Sigmoid colon (tissue), 7 donors: ENCODE results near the gene RAP1GAP. TPM values are rescaled to one million over a fixed set of nuclear protein-coding genes. Genes with fewer than 3 reads are reported as not detected.
"Not testable (repeated sequence)": the region's sequence is repeated elsewhere in the genome, so short reads cannot be mapped to it uniquely, and the experiment has no call there.

Source experiments
- DNase-seq: peaks from one replicate; pipeline ENCODE4 v3.0.0-alpha.2; 2019
- H3K27ac ChIP-seq, 4 donors: fragments of 200-600 bp; sonication (generic); one replicate each; pipeline ENCODE4 v1.5.1; 2016 to 2019; ENCODE audit warnings: mild to moderate bottlenecking in 1 of 4
- H3K27me3 ChIP-seq, 3 donors: fragments of 200-600 bp; sonication (generic); one replicate each; pipeline ENCODE4 v1.5.1; 2019; ENCODE audit warnings: mild to moderate bottlenecking in 1 of 3
- H3K36me3 ChIP-seq, 4 donors: fragments of 200-600 bp; sonication (generic); one replicate each; pipeline ENCODE4 v1.5.1; 2016 to 2019
- H3K4me1 ChIP-seq, 4 donors: fragments of 200-600 bp; sonication (generic); one replicate each; pipeline ENCODE4 v1.5.1; 2017 to 2019
- H3K4me3 ChIP-seq, 4 donors: fragments of 200-600 bp; sonication (generic); one replicate each; pipeline ENCODE4 v1.5.1; 2017 to 2019; ENCODE audit warnings: mild to moderate bottlenecking in 2 of 4, moderate library complexity in 1 of 4
- H3K9me3 ChIP-seq, 4 donors: fragments of 200-600 bp in 3 of 4; sonication (generic) in 3 of 4; one replicate each; pipeline versions ENCODE4 v1.5.1 to v1.6.1; 2013 to 2019
- CTCF ChIP-seq, 4 experiments: fragments of 450-650 bp in 3 of 4; fragments of 200-600 bp in 1 of 4; IDR thresholded peaks; one replicate each; pipeline ENCODE4 v1.5.1; 2016 to 2019; ENCODE audit warnings: antibody characterized with exemption in 4 of 4, mild to moderate bottlenecking in 3 of 4, moderate library complexity in 2 of 4
- EP300 ChIP-seq, 4 donors: sonication (generic); formaldehyde crosslinking; IDR thresholded peaks; one replicate each; pipeline ENCODE4 v1.6.1; 2017; ENCODE audit warnings: antibody characterized with exemption in 4 of 4
- POLR2A ChIP-seq, 2 donors: fragments of 450-650 bp; IDR thresholded peaks; one replicate each; pipeline ENCODE4 v1.6.1; 2016; ENCODE audit warnings: antibody characterized with exemption in 2 of 2, mild to moderate bottlenecking in 2 of 2, moderate library complexity in 2 of 2
- POLR2AphosphoS5 ChIP-seq, 4 donors: sonication (generic); formaldehyde crosslinking; IDR thresholded peaks; one replicate each; pipeline ENCODE4 v1.6.1; 2017; ENCODE audit warnings: antibody characterized with exemption in 4 of 4
- whole genome bisulfite sequencing, 2 donors: extraction: QIAGEN DNeasy Blood & Tissue Kit; methylation state at CpG; one replicate each; pipeline ENCODE4 v1.1.7; 2013; 5-methylcytosine and 5-hydroxymethylcytosine counted together
- intact Hi-C: fragments of 100-400 bp; cut with DNase I; formaldehyde crosslinking; loops from one replicate; pipeline ENCODE4 v1.15.1; 2023
- polyA plus RNA-seq, 3 donors: library from polyadenylated mRNA; stranded (reverse); fragments of 200-250 nt; gene quantifications; one replicate each; pipeline ENCODE4 v1.2.3, GENCODE V29; 2013
- total RNA-seq, 4 donors: library from RNA; depleted of rRNA; stranded (reverse); fragments of >200 nt; gene quantifications; one replicate each; pipeline ENCODE4 v1.1.0, GENCODE V29; 2016
- donor health status: healthy with polysubstance abuse.
- donor health status: Bipolar disorder and iron deficiency.
- donor health status: healthy.

Gene RAP1GAP
- total and polyA plus RNA-seq, 7 donors, result 0.33 to 47.4 (median 12.5) TPM; not detected in 1

- TF ChIP-seq CTCF (IDR thresholded peaks at IDR 0.05) (no peak), EP300 (IDR thresholded peaks at IDR 0.05) (no peak), POLR2A (IDR thresholded peaks at IDR 0.05) (no peak), POLR2AphosphoS5 (IDR thresholded peaks at IDR 0.05) (no peak)
- H3K4me3 ChIP-seq, result no peak overlapping the region
- no peak for DNase-seq
- peaks cover 0 to 37% (median 0%) of the 10 kb centered on the region in 3 donors for H3K27me3 ChIP-seq
- WGBS, 2 donors, result 67 to 71% methylated on average over 7 of the region's 7 CpGs
- intact Hi-C loops, result no loop called here
- H3K36me3 ChIP-seq, result no peaks in the 10 kb centered on the region
- H3K9me3 ChIP-seq, result no peaks in the 10 kb centered on the region
- no peaks in the 10 kb centered on the region for H3K4me1 ChIP-seq
- no peak overlapping the region for H3K27ac ChIP-seq
These were observed 35.9 kb downstream of the RAP1GAP start for GRCh38 chr1:21633141-21633755.

GRCh38 chr1:21631944-21632887 is 36.9 kb downstream of the RAP1GAP start:
- WGBS, 2 donors, result 19 to 53% methylated on average over 19 of the region's 19 CpGs
- intact Hi-C loops, result no loop called here
- no peak overlapping the region for H3K27ac ChIP-seq
- TF ChIP-seq POLR2A (IDR thresholded peaks at IDR 0.05) (no peak), CTCF (IDR thresholded peaks at IDR 0.05) (no peak), POLR2AphosphoS5 (IDR thresholded peaks at IDR 0.05) (no peak), EP300 (IDR thresholded peaks at IDR 0.05) (no peak)
- no peak overlapping the region for H3K4me3 ChIP-seq
- no peaks in the 10 kb centered on the region for H3K9me3 ChIP-seq
- no peaks in the 10 kb centered on the region for H3K36me3 ChIP-seq
- no peak for DNase-seq
- H3K27me3 ChIP-seq, result peaks cover 0 to 43% (median 0%) of the 10 kb centered on the region in 3 donors
- no peaks in the 10 kb centered on the region for H3K4me1 ChIP-seq

GRCh38 chr1:21631590-21631943 is 37.6 kb downstream of the RAP1GAP start:
- H3K9me3 ChIP-seq, H3K4me1 ChIP-seq, H3K27ac ChIP-seq, intact Hi-C loops, H3K36me3 ChIP-seq, H3K4me3 ChIP-seq, DNase-seq: not testable (repeated sequence)
- H3K27me3 ChIP-seq, result peaks cover 0 to 50% (median 0%) of the 10 kb centered on the region in 3 donors
- WGBS, 2 donors, result 68 to 87% methylated on average over 8 of the region's 8 CpGs

- Histone ChIP-seq H3K27me3 (peaks cover 0 to 55% (median 0%) of the 10 kb centered on the region in 3 donors), H3K4me3 (no peak overlapping the region), H3K27ac (no peak overlapping the region), H3K36me3 (no peaks in the 10 kb centered on the region), H3K4me1 (no peaks in the 10 kb centered on the region), H3K9me3 (no peaks in the 10 kb centered on the region)
- TF ChIP-seq POLR2A (IDR thresholded peaks at IDR 0.05) (no peak), POLR2AphosphoS5 (IDR thresholded peaks at IDR 0.05) (no peak)
- WGBS, 2 donors, result 71 to 83% methylated on average over 13 of the region's 13 CpGs
- DNase-seq, result no peak
- intact Hi-C loops, result no loop called here
These were observed 38.4 kb downstream of the RAP1GAP start for GRCh38 chr1:21630571-21631343.

GRCh38 chr1:21629971-21630370 is 39.2 kb downstream of the RAP1GAP start:
- TF ChIP-seq POLR2A (IDR thresholded peaks at IDR 0.05), result no peak
- no peak for TF ChIP-seq POLR2AphosphoS5 (IDR thresholded peaks at IDR 0.05)
- no peak for TF ChIP-seq EP300 (IDR thresholded peaks at IDR 0.05)
- no peak for TF ChIP-seq CTCF (IDR thresholded peaks at IDR 0.05)
- Histone ChIP-seq H3K27ac (no peak overlapping the region), H3K4me3 (no peak overlapping the region), H3K4me1 (no peaks in the 10 kb centered on the region), H3K27me3 (peaks cover 0 to 62% (median under 1%) of the 10 kb centered on the region in 3 donors), H3K36me3 (no peaks in the 10 kb centered on the region), H3K9me3 (no peaks in the 10 kb centered on the region)
- no peak for DNase-seq
- intact Hi-C loops, result no loop called here
- WGBS, 2 donors, result 90% methylated on average over 4 of the region's 4 CpGs
